HTERT RPE-1 (cell line): Measurements from ENCODE around the gene EVL.

Experiments
- in situ Hi-C: fragments of 300-500 bp; cut with MboI; formaldehyde crosslinking; loops from 4 replicates; pipeline ENCODE4 v1.14.3; 2020; ENCODE audit warnings: low sequenced_read_pairs

EVL gene

DNA sequence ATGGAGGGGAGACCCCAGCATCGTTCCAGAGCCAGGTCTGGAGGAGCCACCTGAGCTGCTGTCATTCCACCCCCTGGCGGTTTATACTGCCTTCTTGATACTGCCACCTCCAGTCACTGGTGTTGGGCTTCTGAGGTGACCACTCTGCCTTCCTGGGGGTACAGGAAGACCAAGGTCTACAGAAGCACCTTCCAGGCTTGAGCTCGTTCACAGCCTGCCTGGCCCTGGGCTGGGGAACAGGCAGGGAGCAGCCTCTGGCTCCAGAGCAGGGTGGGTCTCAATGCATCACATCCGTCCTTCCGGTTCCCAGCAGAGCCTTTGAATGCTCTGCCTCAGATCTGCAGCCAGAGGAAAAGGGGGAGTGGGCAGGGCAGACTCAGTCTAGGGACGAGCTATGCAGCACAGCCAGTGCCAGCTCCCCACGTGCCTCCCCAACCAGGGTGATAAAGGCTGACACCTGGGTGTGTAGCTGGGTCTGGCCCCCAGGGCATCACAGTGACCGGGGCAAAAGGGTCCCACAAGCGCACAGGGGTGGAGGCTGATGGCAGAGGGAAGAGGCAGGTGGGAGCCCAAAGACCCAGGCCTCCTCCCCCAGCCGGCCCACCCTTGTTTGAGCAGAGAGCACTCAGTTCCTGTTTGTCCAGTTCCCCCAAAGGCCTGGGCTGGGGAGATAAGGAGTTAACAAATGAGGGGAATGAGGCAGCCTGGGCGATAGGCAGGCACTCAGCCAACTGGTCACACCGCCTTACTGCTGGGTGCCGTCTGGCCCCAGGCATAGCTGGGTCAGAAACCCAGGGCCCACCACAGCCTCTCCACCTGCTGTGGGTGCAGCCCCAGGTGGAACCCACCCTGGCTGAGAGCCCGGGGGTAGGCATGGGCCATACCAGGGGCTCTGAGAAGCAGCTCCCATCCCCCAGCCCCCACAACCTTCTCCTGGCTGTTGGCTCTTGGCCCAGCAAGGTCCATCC, 77.1 kb downstream of the EVL start:
- in situ Hi-C loops = no loop called here

DNA sequence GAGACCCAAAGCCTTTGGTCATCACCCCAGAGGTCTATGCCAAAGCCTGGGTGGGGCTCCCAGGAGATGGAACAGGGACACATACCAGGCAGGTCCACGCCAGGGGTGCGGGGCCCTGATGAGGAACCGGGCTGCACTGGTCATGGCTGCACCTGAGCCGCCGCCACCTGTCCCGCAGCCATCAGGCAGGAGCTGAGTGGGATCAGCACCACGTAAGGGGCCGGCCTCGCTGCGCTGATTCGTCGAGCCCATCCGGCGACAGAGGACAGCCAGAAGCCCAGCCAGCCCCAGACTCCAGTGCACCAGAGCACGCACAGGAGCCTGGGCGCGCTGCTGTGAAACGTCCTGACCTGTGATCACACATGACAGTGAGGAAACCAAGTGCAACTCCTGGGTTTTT, 78.3 kb downstream of the EVL start:
- in situ Hi-C loops = no loop called here

DNA sequence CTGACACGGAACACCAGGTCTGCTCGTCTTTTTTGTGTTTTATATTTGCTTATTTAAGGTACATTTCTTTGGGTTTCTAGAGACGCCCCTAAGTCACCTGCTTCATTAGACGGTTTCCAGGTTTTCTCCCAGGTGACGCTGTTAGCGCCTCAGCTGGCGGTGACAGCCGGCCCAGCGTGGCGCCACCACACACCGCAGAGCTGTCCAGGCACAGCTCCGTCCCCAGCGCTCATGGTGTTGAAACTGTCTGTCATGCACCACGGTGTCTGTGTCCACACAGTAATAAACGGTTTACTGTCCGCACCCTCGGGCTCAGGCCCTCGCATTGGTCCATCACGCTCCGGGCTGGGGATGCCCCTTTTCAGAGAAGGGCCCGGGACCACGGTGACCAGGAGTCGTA, 78.7 kb downstream of the EVL start:
- in situ Hi-C loops = no loop called here

DNA sequence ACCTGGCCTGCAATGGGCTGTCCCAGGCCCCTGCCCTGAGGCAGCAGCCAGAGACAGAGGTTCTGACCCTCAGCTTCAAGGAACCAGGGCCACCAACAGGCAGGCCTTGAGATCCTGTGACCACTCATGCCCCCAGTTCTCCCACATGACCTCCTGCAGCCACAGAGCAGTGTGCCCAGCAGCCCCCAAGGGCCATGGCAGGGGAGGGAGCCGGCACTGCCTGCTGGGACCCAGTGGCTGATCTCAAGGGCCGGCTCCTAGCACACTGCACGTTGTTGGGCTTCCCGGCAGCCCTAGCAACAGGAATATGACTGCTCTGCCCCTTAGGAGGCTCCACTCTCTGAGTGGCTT, 79.4 kb downstream of the EVL start:
- in situ Hi-C loops = no loop called here

DNA sequence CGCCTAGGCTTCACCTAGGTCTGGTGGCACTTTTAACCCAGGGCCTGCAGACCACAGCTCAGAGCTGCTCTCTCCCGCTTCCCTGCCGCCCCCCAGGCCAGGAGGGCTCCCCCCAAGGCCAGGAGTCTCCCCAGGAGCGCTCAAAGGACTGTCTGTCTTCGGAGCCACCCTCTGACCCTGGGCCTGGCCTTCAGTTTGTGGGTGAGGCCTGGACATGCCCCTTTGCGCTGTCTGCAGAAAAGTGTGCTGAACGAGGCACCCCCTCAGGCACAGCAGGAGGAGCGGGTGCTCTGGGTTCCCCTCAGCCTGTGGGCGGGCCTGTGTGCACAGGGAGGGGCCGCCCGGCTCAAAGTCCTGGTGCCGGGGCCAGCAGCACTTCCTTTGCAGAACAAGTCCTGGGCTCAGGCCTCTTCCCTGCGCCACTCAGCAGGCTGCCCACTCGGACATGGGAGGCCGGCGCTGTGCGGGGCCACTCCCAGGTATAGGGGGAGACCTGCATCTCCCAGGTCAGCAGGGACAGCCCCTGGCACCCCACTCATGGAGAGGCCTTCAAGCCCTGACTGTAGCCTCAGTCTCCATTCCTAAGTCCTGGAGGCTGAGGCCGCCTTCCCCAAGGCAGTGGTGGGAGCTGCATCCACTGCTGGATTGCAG, 79.9 kb downstream of the EVL start:
- in situ Hi-C loops = no loop called here

DNA sequence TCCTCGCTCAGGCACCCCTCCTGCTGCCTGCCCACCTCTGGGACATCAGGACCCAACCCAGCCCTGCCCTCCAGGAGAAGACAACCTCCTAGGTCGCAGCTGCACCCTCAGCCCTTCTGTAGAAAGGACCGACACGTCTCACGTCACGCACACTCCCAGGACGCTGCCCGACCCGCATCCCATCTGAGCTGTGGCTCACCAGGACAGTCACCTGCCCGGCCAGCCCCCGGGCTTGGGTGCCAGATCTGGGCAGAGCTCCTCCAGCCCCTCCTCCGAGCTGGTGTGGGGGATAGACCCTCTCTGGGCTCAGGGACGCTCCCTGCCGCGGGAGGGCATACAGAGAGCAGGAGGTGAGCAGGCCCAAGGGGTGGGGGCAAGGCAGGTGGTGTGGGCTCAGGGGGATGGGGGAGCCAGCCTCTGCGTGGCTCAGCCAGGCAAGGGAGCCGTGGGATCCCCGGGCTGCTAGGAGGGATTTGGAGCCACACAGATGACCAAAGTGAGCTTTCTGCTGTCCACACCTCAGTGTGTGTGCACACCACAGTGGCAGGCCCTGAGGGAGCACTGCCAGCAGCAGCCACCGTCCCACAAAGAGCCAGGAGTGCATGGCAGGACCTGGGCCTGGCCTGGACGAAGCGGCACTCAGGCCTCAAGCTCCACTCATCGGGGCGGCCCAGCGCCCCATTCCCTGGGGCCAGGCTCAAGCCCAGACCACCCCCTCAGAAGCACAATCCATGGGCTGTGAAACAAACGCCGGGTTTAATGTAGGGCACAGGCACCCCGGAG, 80.7 kb downstream of the EVL start:
- in situ Hi-C loops = no loop called here

DNA sequence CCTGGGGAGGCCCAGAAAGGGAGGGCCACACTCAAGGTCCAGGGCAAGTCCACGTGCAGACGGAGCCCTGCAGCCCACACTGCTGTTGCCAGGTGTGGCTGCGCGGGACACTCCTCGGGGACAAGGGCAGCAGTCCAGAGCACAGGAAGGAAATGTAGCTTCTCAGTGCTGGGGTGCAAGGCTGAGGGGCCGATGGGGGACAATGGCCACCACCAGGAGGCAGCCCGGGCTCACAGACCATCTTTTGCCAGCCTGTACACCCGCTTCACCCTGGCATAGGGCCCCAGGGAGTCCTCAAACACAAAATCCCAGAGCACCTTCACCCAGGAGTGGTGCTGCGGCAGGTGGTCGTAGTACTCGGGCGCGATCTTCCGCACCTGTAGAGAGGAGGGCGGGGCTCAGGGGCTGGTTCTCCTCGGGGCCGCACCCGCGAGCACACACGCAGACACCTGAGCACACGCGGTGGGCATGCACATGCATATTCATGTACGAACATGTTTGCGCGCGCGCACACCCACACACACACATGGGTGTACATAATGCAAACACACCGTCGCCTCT, 81.4 kb downstream of the EVL start:
- in situ Hi-C loops = no loop called here

DNA sequence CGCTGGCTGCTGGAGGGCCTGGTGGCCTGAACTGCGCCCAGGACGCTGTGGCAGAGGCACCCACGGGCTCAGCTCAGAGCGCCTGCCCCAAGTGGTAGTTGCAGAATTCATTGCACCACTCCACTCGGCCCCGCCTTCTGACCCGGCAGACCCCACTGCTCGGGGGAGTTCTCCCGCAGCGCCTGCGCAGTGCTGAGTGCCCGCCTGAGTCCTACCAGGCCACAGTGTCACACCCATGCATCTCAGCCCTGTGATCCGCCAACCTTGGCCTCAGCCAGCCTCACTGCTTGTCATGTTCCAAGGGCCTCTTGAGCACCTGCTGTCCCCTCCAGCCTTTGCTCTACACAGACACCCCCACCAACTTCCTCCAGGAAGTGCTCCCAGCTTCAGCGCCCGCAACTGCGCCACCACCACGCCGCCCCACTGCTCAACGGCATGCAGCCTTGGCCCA, 82.0 kb downstream of the EVL start:
- in situ Hi-C loops = no loop called here

DNA sequence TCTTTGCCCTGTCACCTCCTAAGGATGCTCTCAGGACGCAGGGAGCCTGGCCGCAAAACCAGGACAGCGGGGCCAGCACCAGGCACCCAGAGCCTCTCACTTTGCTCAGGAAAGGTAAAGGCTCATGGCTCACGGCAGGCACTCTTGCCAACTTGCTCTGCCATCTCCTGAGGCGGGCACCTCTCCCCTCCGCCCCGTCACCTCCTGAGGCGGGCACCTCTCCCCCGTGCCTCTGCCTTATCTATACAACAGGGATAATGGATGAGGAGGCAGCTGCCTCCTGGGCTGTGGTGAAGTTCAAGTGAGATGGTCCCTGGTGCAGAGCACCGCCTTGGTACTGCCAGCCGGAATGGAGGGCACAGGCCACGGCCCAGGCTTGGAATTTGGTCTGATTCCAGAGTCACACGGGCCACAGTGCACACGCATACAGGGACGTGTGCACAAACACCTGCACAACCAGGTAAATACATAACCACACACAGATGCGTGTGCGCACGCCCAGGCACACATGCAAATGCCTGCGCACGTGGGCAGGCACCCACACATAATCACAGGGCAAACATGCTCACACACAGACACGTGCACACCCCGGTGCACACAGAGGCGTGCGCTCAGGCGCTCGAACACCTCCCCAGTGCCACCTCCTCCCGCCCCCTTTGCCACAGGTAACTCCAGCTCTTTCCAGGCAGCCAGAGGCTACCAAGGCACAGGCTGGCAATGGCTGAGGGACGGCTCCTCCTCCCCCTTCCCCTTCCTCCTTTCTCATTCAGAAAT, 82.7 kb downstream of the EVL start:
- in situ Hi-C loops = no loop called here

DNA sequence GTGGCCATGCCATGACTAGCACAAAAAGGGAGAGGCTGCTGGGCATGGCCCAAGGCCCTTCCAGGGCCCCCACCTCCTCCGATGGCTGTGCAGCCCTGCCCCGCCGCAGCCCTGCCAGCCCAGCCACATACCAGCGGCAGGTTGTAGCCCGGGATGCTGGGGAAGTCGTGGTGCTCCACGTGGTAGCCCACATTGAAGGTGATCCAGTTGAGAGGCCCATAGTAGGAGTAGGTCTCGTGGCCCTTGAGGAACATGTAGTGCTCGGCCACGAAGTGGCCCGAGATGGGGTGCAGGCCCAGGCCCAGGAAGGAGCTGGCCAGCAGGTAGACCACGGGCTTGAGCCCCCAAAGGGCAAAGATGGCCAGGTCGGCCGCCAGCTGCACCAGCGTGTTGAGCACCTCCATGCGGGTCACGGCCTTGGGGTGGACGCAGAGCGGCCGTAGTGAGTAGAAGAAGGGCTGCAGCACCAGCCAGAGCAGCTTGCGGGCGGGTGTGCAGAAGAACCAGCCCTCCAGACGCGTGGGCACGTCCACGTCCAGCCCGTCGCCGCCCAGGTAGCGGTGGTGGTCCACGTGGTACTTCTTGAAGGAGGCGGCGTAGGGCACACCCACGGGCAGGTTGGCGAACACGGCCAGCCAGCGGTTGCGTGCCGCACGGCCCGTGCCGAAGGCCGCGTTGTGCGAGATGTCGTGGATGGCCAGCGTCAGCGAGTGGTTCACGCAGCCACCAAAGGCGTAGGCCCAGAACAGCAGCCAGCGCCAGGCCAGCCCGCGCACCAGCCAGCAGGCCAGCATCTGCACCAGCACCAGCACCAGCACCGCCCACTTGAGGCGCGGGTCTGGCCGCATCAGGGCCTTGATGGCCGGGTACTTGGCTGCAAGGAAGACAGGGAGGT, 83.9 kb downstream of the EVL start:
- in situ Hi-C loops = no loop called here

DNA sequence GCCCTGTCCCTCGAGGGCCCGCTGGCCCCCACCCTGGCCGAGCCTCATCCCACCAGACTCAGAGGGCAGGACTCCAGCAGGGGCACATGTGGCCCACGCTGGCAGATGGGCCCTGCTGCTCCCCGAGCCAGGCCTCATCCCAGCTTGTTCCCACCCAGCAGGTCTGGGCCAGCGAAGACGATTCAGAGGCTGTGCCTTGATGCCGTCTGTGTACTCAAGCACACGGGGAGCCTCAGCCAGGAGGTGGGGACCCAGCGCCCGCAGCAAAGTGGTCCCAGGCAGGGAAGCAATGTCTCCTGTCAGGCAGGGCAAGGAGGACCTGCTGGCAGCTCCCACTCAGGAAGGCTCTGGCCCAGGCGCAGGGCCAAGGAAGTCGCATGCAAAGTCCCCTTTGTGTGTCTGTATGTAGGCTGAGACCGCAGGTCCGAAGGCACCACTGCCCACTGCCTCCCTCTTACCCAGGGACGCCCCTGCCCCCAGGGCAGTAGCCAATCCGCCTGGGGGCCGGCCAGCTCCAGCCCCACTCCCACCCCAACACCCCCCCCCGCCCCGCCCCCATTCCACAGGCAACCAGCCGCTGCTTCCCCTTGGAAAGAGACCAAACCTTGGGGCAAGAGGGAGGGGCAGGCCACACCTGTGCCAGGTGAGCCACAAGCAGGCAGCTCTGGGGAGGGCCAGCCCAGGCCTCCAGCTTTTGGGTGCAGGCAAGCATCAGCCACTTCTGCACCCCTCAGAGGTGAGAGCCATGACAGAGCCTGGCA, 84.8 kb downstream of the EVL start:
- in situ Hi-C loops = no loop called here

DNA sequence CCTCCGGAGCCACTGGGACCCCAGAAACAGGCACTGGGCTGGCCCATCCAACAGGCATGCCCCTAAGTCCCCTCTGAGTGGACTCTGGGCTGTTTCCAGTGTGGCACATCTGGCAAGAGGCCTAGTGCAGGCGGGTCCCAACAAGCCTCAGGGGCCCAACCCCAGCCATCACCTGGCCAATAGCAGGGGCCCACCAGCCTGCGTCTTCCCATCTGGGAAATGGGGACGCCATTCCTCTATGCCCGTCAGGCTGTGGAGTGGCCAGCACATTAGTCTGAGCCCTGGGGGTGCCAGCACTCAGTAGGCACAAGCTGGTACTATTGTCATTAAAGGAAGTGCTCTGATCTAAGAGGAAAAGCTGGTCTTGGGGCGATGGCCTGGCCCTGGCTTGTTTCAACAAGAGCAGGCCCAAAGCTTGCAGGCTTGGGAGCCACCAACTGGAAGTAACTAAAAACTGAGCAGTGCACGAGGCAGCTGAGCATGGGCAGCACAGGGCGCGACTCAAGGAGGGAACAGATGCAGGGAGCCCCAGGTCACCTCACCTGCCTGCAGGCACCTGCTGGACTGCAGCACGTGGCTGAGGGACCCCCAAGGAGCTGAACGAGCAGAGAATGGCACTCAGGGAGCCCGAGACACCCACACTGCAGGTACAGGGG, 85.8 kb downstream of the EVL start:
- in situ Hi-C loops = no loop called here

DNA sequence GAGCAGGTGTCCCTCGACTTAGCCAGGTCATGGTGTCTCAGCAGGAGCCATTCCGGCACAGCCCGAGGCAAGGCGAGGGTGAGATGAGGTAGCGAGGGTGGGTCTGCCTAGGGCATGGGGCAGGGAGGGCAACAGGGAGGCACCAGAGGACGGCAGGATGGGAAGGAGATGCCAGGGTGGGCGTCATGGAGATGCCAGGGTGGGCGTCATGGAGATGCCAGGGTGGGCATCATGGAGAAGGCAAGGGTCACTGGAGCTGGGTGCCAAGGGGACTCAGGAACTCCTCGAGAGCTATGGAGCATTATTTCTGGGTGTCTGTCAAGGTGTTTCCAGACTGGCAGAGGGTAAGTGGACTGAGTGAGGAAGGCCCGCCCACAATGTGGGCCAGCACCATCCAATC, 86.9 kb downstream of the EVL start:
- in situ Hi-C loops = no loop called here

DNA sequence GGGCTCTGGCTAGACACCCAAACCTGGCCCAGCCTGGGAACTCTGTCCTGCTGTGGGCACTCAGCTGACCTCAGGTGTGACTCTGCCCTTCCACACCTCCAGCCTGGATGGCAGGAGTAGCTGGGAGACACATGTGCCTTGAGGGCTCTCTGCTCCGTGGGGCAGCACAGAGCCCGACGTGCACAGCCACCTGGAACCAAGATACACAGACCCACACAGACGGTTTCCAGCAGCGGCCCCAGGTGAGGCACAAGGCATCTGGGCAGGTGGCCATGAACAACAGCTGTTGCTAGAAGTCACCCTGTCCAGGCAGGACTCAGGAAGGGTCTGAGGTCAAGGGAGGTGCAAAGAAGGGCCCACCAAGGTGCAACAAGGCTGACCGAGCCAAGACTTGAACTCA, 88.3 kb downstream of the EVL start:
- in situ Hi-C loops = no loop called here

DNA sequence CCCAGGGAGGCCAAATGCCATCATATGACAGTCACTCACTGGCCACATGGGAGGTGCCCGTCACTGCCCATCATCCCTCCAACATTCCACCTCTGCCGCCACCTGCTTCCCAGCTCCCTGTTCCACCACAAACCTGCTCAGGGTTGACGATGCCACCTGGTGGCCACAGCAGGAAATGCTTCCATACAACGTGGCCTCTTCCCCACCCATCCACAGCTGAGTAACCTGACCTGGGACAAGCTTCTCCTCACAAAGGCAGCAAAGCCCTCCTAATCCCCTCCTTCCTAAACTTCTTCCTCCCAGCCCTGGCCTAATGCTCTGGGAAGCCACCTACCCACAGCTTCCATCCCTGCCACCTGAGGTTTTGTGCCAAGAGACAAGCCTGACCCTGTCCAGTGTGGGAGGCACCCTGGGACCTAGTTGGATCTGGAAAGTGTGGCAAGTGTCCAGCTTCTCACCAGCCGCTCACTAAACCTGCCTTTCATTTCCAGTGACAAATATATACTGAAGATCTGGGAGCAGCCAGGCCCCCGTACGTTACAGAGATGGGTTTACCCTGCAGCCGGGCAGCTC, 89.9 kb downstream of the EVL start:
- in situ Hi-C loops = no loop called here

DNA sequence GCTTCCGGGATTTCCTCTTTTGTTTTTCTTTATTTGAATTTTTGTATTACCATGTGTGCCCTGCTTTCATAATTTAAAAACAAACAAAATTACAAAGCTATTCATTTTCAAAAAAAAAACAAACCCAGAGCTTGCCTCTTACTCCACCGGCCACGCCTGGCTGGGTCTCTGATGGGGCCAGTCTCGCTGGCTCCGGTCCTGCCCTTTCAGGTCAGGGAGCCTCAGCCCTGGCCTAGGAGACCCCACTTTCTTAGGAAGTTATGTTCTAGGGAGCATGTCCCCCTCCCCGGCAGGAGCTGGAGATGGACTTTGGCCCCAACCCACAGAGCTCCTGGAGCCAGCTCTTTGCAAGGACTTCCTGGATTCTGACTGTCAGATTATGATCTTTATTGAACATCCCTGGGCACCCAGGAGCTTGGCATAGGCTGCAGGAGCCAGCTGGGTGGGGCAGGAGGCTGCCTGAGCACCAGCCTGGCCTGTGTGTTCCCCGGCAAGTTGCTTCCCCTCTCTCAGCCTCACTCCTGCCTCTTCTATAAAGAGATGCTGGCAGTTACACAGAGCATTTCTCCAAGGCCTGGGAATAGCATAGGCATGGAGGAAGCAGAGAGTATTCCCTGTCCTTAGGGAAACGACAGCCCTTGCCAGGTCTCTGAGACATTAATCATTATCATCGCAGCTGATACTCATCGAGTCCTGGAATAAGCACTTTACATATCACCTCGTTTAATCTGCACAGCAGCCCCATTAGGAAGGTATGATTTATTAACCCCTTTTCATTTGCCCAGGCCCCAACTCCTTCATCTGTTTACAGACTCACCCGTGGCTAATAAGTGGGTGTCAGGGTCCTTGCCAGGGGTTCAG, 90.8 kb downstream of the EVL start:
- in situ Hi-C loops = no loop called here

DNA sequence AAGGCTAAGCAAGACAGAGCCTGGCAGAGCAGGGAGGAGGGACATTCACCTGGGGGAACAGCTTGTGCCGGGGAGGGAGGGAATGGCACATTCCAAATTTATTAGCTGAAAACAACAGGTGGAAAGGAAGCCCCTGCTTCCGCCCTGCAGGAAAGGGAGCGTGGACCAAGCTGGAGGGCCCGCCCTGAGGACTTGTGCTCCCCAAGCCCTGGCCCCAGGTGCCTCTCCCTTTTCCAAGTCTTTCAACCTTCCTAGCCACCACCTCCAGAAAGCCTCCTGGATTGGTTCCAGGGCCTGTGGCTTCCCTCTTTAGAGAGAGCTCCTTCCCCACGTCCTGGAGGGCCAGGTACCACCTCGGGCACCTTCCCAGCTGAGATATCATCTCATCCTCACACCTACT, 91.6 kb downstream of the EVL start:
- in situ Hi-C loops = no loop called here
